Activated CD4-positive, alpha-beta memory T cell treated with anti-CD3 and anti-CD28 coated beads for 36 hours (primary cell): Measurements from ENCODE around the gene SIGLEC10. TPM values are rescaled to one million over a fixed set of nuclear protein-coding genes. Genes with fewer than 3 reads are reported as not detected.
"Not testable (repeated sequence)": the region's sequence is repeated elsewhere in the genome, so short reads cannot be mapped to it uniquely, and the experiment has no call there.

ENCODE experiments used
- CTCF ChIA-PET: fragments of 350-600 bp; sonication (Branson Sonifier 250); formaldehyde crosslinking; loops from one replicate; lab custom pipeline; 2021; ENCODE audit warnings: antibody characterized with exemption, inconsistent platforms; lab: Charles Lee
- POLR2A ChIA-PET: fragments of 350-600 bp; sonication (Branson Sonifier 250); formaldehyde crosslinking; loops from one replicate; lab custom pipeline; 2021; ENCODE audit warnings: antibody characterized with exemption; lab: Charles Lee
- DNase-seq: peaks from one replicate; pipeline ENCODE4 v3.0.0-alpha.2; 2020
- H3K27ac Mint-ChIP-seq: one replicate; pipeline ENCODE4 v1.8.0; 2021; ENCODE audit warnings: mixed read lengths
- H3K27me3 Mint-ChIP-seq: one replicate; pipeline ENCODE4 v1.8.0; 2021; ENCODE audit warnings: mixed read lengths
- H3K36me3 Mint-ChIP-seq: one replicate; pipeline ENCODE4 v1.8.0; 2021; ENCODE audit warnings: mixed read lengths
- H3K4me1 Mint-ChIP-seq: one replicate; pipeline ENCODE4 v1.8.0; 2021; ENCODE audit warnings: low read depth, mixed read lengths
- H3K4me3 Mint-ChIP-seq: one replicate; pipeline ENCODE4 v1.8.0; 2021; ENCODE audit warnings: mild to moderate bottlenecking, mixed read lengths
- H3K9me3 Mint-ChIP-seq: one replicate; pipeline ENCODE4 v1.8.0; 2021; ENCODE audit warnings: mixed read lengths
- intact Hi-C: fragments of 100-400 bp; cut with micrococcal nuclease; formaldehyde crosslinking; loops from one replicate; pipeline ENCODE4 v1.15.1; 2023
- total RNA-seq, 2 experiments: library from RNA; stranded (reverse); gene quantifications; one replicate each; pipeline ENCODE4 v1.2.3, GENCODE V29; 2021

The SIGLEC10 gene
- under 1 TPM; 0.19 to 0.26 TPM for total RNA-seq

GRCh38 chr19:51417107-51417809 lies at the start of gene SIGLEC10:
Gene SIGLEC10, minus strand, starts transcription at chr19:51417642. Its CDS starts 61 bp downstream, at chr19:51417581.
- H3K9me3 Mint-ChIP-seq: no peaks in the 10 kb centered on the region
- peaks cover 21% of the 10 kb centered on the region for H3K4me1 Mint-ChIP-seq
- H3K36me3 Mint-ChIP-seq: no peaks in the 10 kb centered on the region
- H3K27ac Mint-ChIP-seq: peak within 1 kb of the TSS; percentile 38
- CTCF ChIA-PET: interaction anchor here (0.6 to 8.3 kb wide), 10 partner anchors 17 to 244 kb away, joined by 3 to 74 read pairs (median 5); no protein-coding TSS in a partner anchor
- no peak within 1 kb of the TSS for H3K4me3 Mint-ChIP-seq
- intact Hi-C loops: no loop called here
- peak; percentile 72 for DNase-seq
- POLR2A ChIA-PET: interaction anchor here (1.5 to 1.6 kb wide), 2 partner anchors 21 to 23 kb away, joined by 3 to 8 read pairs; no protein-coding TSS in a partner anchor
- peaks cover 15% of the 10 kb centered on the region for H3K27me3 Mint-ChIP-seq

GRCh38 chr19:51466723-51467122 lies 49.3 kb upstream of the SIGLEC10 start:
- H3K36me3 Mint-ChIP-seq: peaks cover 1% of the 10 kb centered on the region
- H3K27me3 Mint-ChIP-seq: peaks cover 34% of the 10 kb centered on the region

GRCh38 chr19:51463976-51464581 lies 46.6 kb upstream of the SIGLEC10 start:
- peak overlapping the region; percentile 23 for H3K4me3 Mint-ChIP-seq
- CTCF ChIA-PET, DNase-seq: not testable (repeated sequence)

More at GRCh38 chr19:51466723-51467122, 49.3 kb upstream of the SIGLEC10 start:
- Mint-ChIP-seq H3K27ac (no peak overlapping the region), H3K9me3 (no peaks in the 10 kb centered on the region), H3K4me3 (no peak overlapping the region), H3K4me1 (peaks cover 28% of the 10 kb centered on the region)
- ChIA-PET POLR2A (no interaction called here), CTCF (interaction anchor here (1.3 to 2.1 kb wide), 4 partner anchors 26 to 49 kb away, joined by 3 to 8 read pairs (median 4); no protein-coding TSS in a partner anchor)
- intact Hi-C loops: no loop called here
- DNase-seq: no peak

GRCh38 chr19:51462681-51463080 lies 45.2 kb upstream of the SIGLEC10 start:
- H3K27ac Mint-ChIP-seq: no peak overlapping the region
- ChIA-PET CTCF (interaction anchor here (2.3 to 4.1 kb wide), 2 partner anchors 11 to 42 kb away, joined by 8 to 25 read pairs; no protein-coding TSS in a partner anchor), POLR2A (no interaction called here)
- no peaks in the 10 kb centered on the region for H3K9me3 Mint-ChIP-seq
- no peak for DNase-seq
- H3K36me3 Mint-ChIP-seq: peaks cover 1% of the 10 kb centered on the region
- intact Hi-C loops: no loop called here
- peaks cover 26% of the 10 kb centered on the region for H3K4me1 Mint-ChIP-seq
- H3K4me3 Mint-ChIP-seq: no peak overlapping the region
- H3K27me3 Mint-ChIP-seq: peaks cover 39% of the 10 kb centered on the region

More at GRCh38 chr19:51463976-51464581, 46.6 kb upstream of the SIGLEC10 start:
- POLR2A ChIA-PET, H3K27ac Mint-ChIP-seq, H3K36me3 Mint-ChIP-seq, intact Hi-C loops, H3K9me3 Mint-ChIP-seq: not testable (repeated sequence)
- Mint-ChIP-seq H3K27me3 (peaks cover 41% of the 10 kb centered on the region), H3K4me1 (peaks cover 34% of the 10 kb centered on the region)

- no peaks in the 10 kb centered on the region for H3K9me3 Mint-ChIP-seq
- no peak for DNase-seq
These were observed 44.8 kb upstream of the SIGLEC10 start for GRCh38 chr19:51462276-51462675.

GRCh38 chr19:51461723-51462161 lies 44.3 kb upstream of the SIGLEC10 start:
- Mint-ChIP-seq H3K27ac (no peak overlapping the region), H3K27me3 (peaks cover 34% of the 10 kb centered on the region), H3K4me1 (peaks cover 21% of the 10 kb centered on the region), H3K4me3 (no peak overlapping the region), H3K9me3 (no peaks in the 10 kb centered on the region), H3K36me3 (peaks cover 1% of the 10 kb centered on the region)
- DNase-seq: no peak
- CTCF ChIA-PET: interaction anchor here (2.3 to 4.1 kb wide), 2 partner anchors 12 to 41 kb away, joined by 8 to 25 read pairs; no protein-coding TSS in a partner anchor
- intact Hi-C loops: no loop called here
- POLR2A ChIA-PET: no interaction called here

More at GRCh38 chr19:51462276-51462675, 44.8 kb upstream of the SIGLEC10 start:
- Mint-ChIP-seq H3K27ac (no peak overlapping the region), H3K27me3 (peaks cover 37% of the 10 kb centered on the region), H3K36me3 (peaks cover 1% of the 10 kb centered on the region), H3K4me3 (no peak overlapping the region), H3K4me1 (peaks cover 24% of the 10 kb centered on the region)
- ChIA-PET CTCF (interaction anchor here (2.3 to 4.1 kb wide), 2 partner anchors 11 to 41 kb away, joined by 8 to 25 read pairs; no protein-coding TSS in a partner anchor), POLR2A (no interaction called here)
- intact Hi-C loops: no loop called here

- H3K27me3 Mint-ChIP-seq: peaks cover 31% of the 10 kb centered on the region
- ChIA-PET CTCF (interaction anchor here (0.7 to 4.1 kb wide), 3 partner anchors 13 to 55 kb away, joined by 3 to 25 read pairs (median 4); no protein-coding TSS in a partner anchor), POLR2A (no interaction called here)
- no peak for DNase-seq
- no peak overlapping the region for H3K4me3 Mint-ChIP-seq
- H3K27ac Mint-ChIP-seq: no peak overlapping the region
- intact Hi-C loops: no loop called here
- peaks cover 1% of the 10 kb centered on the region for H3K36me3 Mint-ChIP-seq
- H3K4me1 Mint-ChIP-seq: peaks cover 18% of the 10 kb centered on the region
- no peaks in the 10 kb centered on the region for H3K9me3 Mint-ChIP-seq
These were observed 42.9 kb upstream of the SIGLEC10 start for GRCh38 chr19:51460164-51460992.

GRCh38 chr19:51458899-51459505 lies 41.6 kb upstream of the SIGLEC10 start:
- peaks cover 22% of the 10 kb centered on the region for H3K27me3 Mint-ChIP-seq
- ChIA-PET POLR2A (no interaction called here), CTCF (no interaction called here)
- no peak for DNase-seq
- H3K9me3 Mint-ChIP-seq: no peaks in the 10 kb centered on the region
- peaks cover 14% of the 10 kb centered on the region for H3K4me1 Mint-ChIP-seq
- H3K27ac Mint-ChIP-seq: no peak overlapping the region
- intact Hi-C loops: no loop called here
- no peak overlapping the region for H3K4me3 Mint-ChIP-seq
- no peaks in the 10 kb centered on the region for H3K36me3 Mint-ChIP-seq

GRCh38 chr19:51458051-51458645 lies 40.7 kb upstream of the SIGLEC10 start, which contains the start of gene SIGLEC8:
Gene SIGLEC8, minus strand, starts transcription at chr19:51458454. Its CDS starts 67 bp downstream, at chr19:51458387.
- no peak for DNase-seq
- CTCF ChIA-PET: interaction anchor here (1.7 kb wide), 1 partner anchor 15 kb away, joined by 6 read pairs; no protein-coding TSS in a partner anchor
- H3K4me3 Mint-ChIP-seq: no peak within 1 kb of the TSS
- no peaks in the 10 kb centered on the region for H3K9me3 Mint-ChIP-seq
- peaks cover 9% of the 10 kb centered on the region for H3K4me1 Mint-ChIP-seq
- H3K27ac Mint-ChIP-seq: no peak within 1 kb of the TSS
- intact Hi-C loops: no loop called here
- POLR2A ChIA-PET: no interaction called here
- no peaks in the 10 kb centered on the region for H3K36me3 Mint-ChIP-seq
- peaks cover 19% of the 10 kb centered on the region for H3K27me3 Mint-ChIP-seq

GRCh38 chr19:51457351-51458013 lies 40.0 kb upstream of the SIGLEC10 start:
- CTCF ChIA-PET: interaction anchor here (1.7 kb wide), 1 partner anchor 15 kb away, joined by 6 read pairs; no protein-coding TSS in a partner anchor
- POLR2A ChIA-PET: no interaction called here
- H3K4me3 Mint-ChIP-seq: no peak overlapping the region
- H3K27me3 Mint-ChIP-seq: peaks cover 14% of the 10 kb centered on the region
- peaks cover under 1% of the 10 kb centered on the region for H3K36me3 Mint-ChIP-seq
- DNase-seq: no peak
- intact Hi-C loops: no loop called here
- H3K4me1 Mint-ChIP-seq: peaks cover 6% of the 10 kb centered on the region
- no peak overlapping the region for H3K27ac Mint-ChIP-seq
- peaks cover under 1% of the 10 kb centered on the region for H3K9me3 Mint-ChIP-seq
